GM21381 (cell line): ENCODE results near the gene SNED1.

Experiments used
- ATAC-seq: cut with Tn5 transposase; IDR thresholded peaks from one replicate; pipeline ENCODE4 v1.9.1; 2021; ENCODE audit warnings: mild to moderate bottlenecking, moderate library complexity; ENCODE audit not compliant: unreplicated experiment

The SNED1 gene

GRCh38 chr2:241003830-241004564, 5.6 kb downstream of the SNED1 start:
- no peak for ATAC-seq

GRCh38 chr2:241005569-241005968, 7.2 kb downstream of the SNED1 start:
- ATAC-seq: no peak

- no peak for ATAC-seq
Measured at GRCh38 chr2:241006412-241006811, 8.0 kb downstream of the SNED1 start.

- ATAC-seq: no peak
Measured at GRCh38 chr2:241007111-241007510, 8.7 kb downstream of the SNED1 start.

GRCh38 chr2:241007880-241008710, 9.7 kb downstream of the SNED1 start:
- ATAC-seq: no peak

- no peak for ATAC-seq
Measured at GRCh38 chr2:241008711-241009121, 10.3 kb downstream of the SNED1 start.

- ATAC-seq: no peak
Measured at GRCh38 chr2:241009191-241009590, 10.8 kb downstream of the SNED1 start.

- ATAC-seq: no peak
Measured at GRCh38 chr2:241009601-241010530, 11.4 kb downstream of the SNED1 start.

GRCh38 chr2:241010531-241011295, 12.3 kb downstream of the SNED1 start:
- ATAC-seq: no peak

- no peak for ATAC-seq
Measured at GRCh38 chr2:241011296-241011600, 12.8 kb downstream of the SNED1 start.

GRCh38 chr2:241011751-241012510, 13.5 kb downstream of the SNED1 start:
- no peak for ATAC-seq

- ATAC-seq: no peak
Measured at GRCh38 chr2:241014224-241014623, 15.8 kb downstream of the SNED1 start.

- no peak for ATAC-seq
Measured at GRCh38 chr2:241014764-241015163, 16.3 kb downstream of the SNED1 start.

- ATAC-seq: no peak
Measured at GRCh38 chr2:241015439-241015838, 17.0 kb downstream of the SNED1 start.

GRCh38 chr2:241017228-241017940, 19.0 kb downstream of the SNED1 start:
- no peak for ATAC-seq

GRCh38 chr2:241018051-241018891, 19.9 kb downstream of the SNED1 start:
- ATAC-seq: no peak

GRCh38 chr2:241019441-241020139, 21.2 kb downstream of the SNED1 start:
- no peak for ATAC-seq

GRCh38 chr2:241020201-241020600, 21.8 kb downstream of the SNED1 start:
- no peak for ATAC-seq
